GM12875 (cell line): ENCODE results near the gene ITPR3.

Source experiments
- H3K4me3 ChIP-seq: one replicate; pipeline ENCODE4 v1.5.1; 2011; ENCODE audit warnings: low read depth, low read length, control low read depth
- TF ChIP-seq, protein P1 (sequence below): IDR thresholded peaks from 2 replicates; pipeline ENCODE4 v1.5.1; 2011; ENCODE audit warnings: low read depth, mild to moderate bottlenecking, control low read depth, inconsistent platforms, low read length, moderate library complexity, borderline replicate concordance; ENCODE audit not compliant: insufficient read depth

Gene ITPR3

GRCh38 chr6:33710296-33711121, 89.4 kb downstream of the ITPR3 start:
- TF ChIP-seq, protein P1, sequence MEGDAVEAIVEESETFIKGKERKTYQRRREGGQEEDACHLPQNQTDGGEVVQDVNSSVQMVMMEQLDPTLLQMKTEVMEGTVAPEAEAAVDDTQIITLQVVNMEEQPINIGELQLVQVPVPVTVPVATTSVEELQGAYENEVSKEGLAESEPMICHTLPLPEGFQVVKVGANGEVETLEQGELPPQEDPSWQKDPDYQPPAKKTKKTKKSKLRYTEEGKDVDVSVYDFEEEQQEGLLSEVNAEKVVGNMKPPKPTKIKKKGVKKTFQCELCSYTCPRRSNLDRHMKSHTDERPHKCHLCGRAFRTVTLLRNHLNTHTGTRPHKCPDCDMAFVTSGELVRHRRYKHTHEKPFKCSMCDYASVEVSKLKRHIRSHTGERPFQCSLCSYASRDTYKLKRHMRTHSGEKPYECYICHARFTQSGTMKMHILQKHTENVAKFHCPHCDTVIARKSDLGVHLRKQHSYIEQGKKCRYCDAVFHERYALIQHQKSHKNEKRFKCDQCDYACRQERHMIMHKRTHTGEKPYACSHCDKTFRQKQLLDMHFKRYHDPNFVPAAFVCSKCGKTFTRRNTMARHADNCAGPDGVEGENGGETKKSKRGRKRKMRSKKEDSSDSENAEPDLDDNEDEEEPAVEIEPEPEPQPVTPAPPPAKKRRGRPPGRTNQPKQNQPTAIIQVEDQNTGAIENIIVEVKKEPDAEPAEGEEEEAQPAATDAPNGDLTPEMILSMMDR = no peak
- H3K4me3 ChIP-seq = peak overlapping the region; percentile 68

- peak within 1 kb of the TSS; percentile 68 for H3K4me3 ChIP-seq
- TF ChIP-seq, protein P1 = peak; percentile 60
Observed at GRCh38 chr6:33711140-33712129, 90.3 kb downstream of the ITPR3 start, which contains the start of gene UQCC2. Gene UQCC2, minus strand, starts transcription at chr6:33711700. Its CDS starts 14 bp downstream, at chr6:33711686.

GRCh38 chr6:33712914-33713313, 91.8 kb downstream of the ITPR3 start:
- no peak overlapping the region for H3K4me3 ChIP-seq
- TF ChIP-seq, protein P1 = no peak

- TF ChIP-seq, protein P1 = no peak
- no peak overlapping the region for H3K4me3 ChIP-seq
Observed at GRCh38 chr6:33713786-33714185, 92.7 kb downstream of the ITPR3 start.

DNA sequence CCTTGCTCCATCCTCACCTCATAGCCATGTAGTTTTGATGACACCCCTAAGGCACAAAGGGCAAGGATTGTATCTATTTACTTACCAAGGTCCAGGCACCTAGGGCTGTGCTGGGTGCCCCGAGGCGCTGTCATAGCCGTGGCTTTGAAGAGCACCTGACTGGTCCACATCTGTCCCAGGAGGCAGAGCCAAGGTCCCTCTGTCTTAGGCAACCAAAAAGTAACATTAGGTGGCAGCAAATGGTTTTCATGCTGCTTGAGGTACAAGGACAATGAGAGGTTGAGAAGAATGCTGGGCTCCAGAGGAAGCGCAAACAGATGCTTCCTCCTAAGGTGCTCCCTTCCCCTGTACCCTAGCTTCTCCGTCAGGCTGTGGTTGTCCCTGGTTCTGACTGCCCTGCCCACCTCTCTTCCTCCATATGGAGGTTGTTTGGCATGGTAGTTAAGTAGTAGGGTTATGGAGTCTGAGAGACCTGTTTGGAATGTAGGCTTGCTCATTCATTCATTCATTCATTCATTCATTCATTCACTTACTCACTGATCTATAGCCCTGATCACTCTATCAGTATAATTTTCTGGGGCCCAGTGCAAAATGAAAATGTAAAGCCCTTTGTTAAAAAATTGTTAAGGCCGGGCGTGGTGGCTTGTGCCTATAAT, 93.4 kb downstream of the ITPR3 start:
- H3K4me3 ChIP-seq = no peak overlapping the region
- TF ChIP-seq, protein P1 = no peak

GRCh38 chr6:33716379-33716778, 95.3 kb downstream of the ITPR3 start:
- TF ChIP-seq, protein P1 = no peak
- no peak overlapping the region for H3K4me3 ChIP-seq
